Right lung (tissue), 5 donors: ENCODE data around the gene NEXN. TPM values are rescaled to one million over a fixed set of nuclear protein-coding genes. Genes with fewer than 3 reads are reported as not detected.

Experiments
- polyA plus RNA-seq, 5 donors: library from polyadenylated mRNA; unstranded; fragments of 120-200 nt; gene quantifications; one replicate each; pipeline versions ENCODE4 v1.2.1 to v1.2.3, GENCODE V29; 2013; ENCODE audit warnings: inconsistent platforms in 1 of 5, low replicate concordance in 1 of 5; ENCODE audit not compliant: insufficient read length in 5 of 5, insufficient read depth in 1 of 5

The NEXN gene
- polyA plus RNA-seq, 5 donors, result 27.9 to 43.2 (median 38.0) TPM

Other genes with a start within 250 kb of the NEXN start
- 10 to 100 TPM; 42.9 to 68.3 (median 62.1) TPM for gene ZZZ3, start 206.0 kb upstream of the NEXN start, polyA plus RNA-seq
- gene USP33, start 128.8 kb upstream of the NEXN start, polyA plus RNA-seq, result 100 to 1,000 TPM in 4 of 5 donors, 10 to 100 TPM in 1; 84.9 to 136 (median 113) TPM
- 10 to 100 TPM; 11.3 to 23.0 (median 17.0) TPM for gene MIGA1, start 109.0 kb upstream of the NEXN start, polyA plus RNA-seq
- gene FUBP1, start 90.4 kb downstream of the NEXN start, polyA plus RNA-seq, result 100 to 1,000 TPM; 270 to 478 (median 380) TPM
- gene DNAJB4, start 116.3 kb downstream of the NEXN start, polyA plus RNA-seq, result 10 to 100 TPM; 31.1 to 49.6 (median 40.9) TPM
- gene GIPC2, start 157.3 kb downstream of the NEXN start, polyA plus RNA-seq, result 1 to 10 TPM in 2 of 5 donors, under 1 TPM in 3; 0.67 to 1.6 (median 0.99) TPM